Endothelial cell of umbilical vein (primary cell): ENCODE measurements around the gene KIF26B.

Experiments used
- CTCF ChIP-seq, 2 donors: IDR thresholded peaks; 1 replicate in 1 of 2; 2 replicates in 1 of 2; pipeline ENCODE4 v1.5.1; 2011; ENCODE audit warnings: low read length in 2 of 2, mild to moderate bottlenecking in 2 of 2, moderate library complexity in 2 of 2, control low read depth in 1 of 2, inconsistent platforms in 1 of 2, low read depth in 1 of 2; ENCODE audit not compliant: insufficient read depth in 1 of 2; ENCODE audit errors: extremely low read depth in 1 of 2
- EZH2 ChIP-seq: IDR thresholded peaks from 2 replicates; pipeline ENCODE4 v1.6.1; 2012; ENCODE audit warnings: borderline replicate concordance, low read depth, mild to moderate bottlenecking, moderate library complexity, low read length, inconsistent platforms; ENCODE audit not compliant: severe bottlenecking
- FOS ChIP-seq: IDR thresholded peaks from 2 replicates; pipeline ENCODE4 v1.6.1; 2011; ENCODE audit warnings: mild to moderate bottlenecking, low read length, moderate library complexity, borderline replicate concordance; ENCODE audit not compliant: insufficient read depth
- GATA2 ChIP-seq: IDR thresholded peaks from 2 replicates; pipeline ENCODE4 v1.7.0; 2011; ENCODE audit warnings: low read depth, mild to moderate bottlenecking, moderate library complexity, mixed read lengths, low read length; ENCODE audit not compliant: insufficient read length, insufficient read depth
- JUN ChIP-seq: IDR thresholded peaks from 2 replicates; pipeline ENCODE4 v1.6.1; 2011; ENCODE audit warnings: borderline replicate concordance, low read depth; ENCODE audit not compliant: insufficient read length, insufficient read depth
- MAX ChIP-seq: IDR thresholded peaks from 2 replicates; pipeline ENCODE4 v1.6.1; 2011; ENCODE audit not compliant: insufficient read depth, insufficient read length
- MYC ChIP-seq: IDR thresholded peaks from one replicate; pipeline ENCODE4 v1.6.1; 2011; ENCODE audit warnings: mild to moderate bottlenecking, low read depth, low read length
- POLR2A ChIP-seq: IDR thresholded peaks from 2 replicates; pipeline ENCODE4 v1.6.1; 2012; ENCODE audit warnings: low read depth, mild to moderate bottlenecking, control low read depth, low read length
- POLR2AphosphoS5 ChIP-seq: IDR thresholded peaks from 2 replicates; pipeline ENCODE4 v1.6.1; 2012; ENCODE audit warnings: low read depth, mild to moderate bottlenecking, control low read depth, low read length, moderate library complexity; ENCODE audit not compliant: insufficient read depth

- TF ChIP-seq CTCF (IDR thresholded peaks at IDR 0.05; ENCODE audit: extremely low read depth in 1 of 2, insufficient read depth in 1 of 2, low read depth in 1 of 2, low read length in 2 of 2) (no peak), POLR2AphosphoS5 (no peak), EZH2 (no peak), POLR2A (no peak), GATA2 (no peak), MAX (no peak), FOS (no peak), JUN (no peak), MYC (no peak)
Observed at GRCh38 chr1:245388687-245389086, 233.9 kb downstream of the KIF26B start.
